Naive thymus-derived CD4-positive, alpha-beta T cell (primary cell): ENCODE measurements around the gene TOP2A. TPM values are rescaled to one million over a fixed set of nuclear protein-coding genes. Genes with fewer than 3 reads are reported as not detected.

Source experiments
- ATAC-seq: fragments of 150-1000 bp; cut with Tn5 transposase; 2 replicates; pipeline ENCODE4 v1.10.0; 2021; ENCODE audit warnings: mild to moderate bottlenecking, moderate library complexity
- CTCF ChIA-PET: fragments of 350-600 bp; sonication (Branson Sonifier 250); formaldehyde crosslinking; loops from one replicate; lab custom pipeline; 2021; ENCODE audit warnings: antibody characterized with exemption; lab: Charles Lee
- POLR2A ChIA-PET: fragments of 350-600 bp; sonication (Branson Sonifier 250); formaldehyde crosslinking; loops from one replicate; lab custom pipeline; 2021; ENCODE audit warnings: antibody characterized with exemption, inconsistent platforms; lab: Charles Lee
- DNase-seq, 9 donors: peaks; one replicate each; pipeline versions ENCODE4 v3.0.0 to v3.0.0-alpha.2; 2020 to 2022; ENCODE audit warnings: mixed read lengths in 1 of 9
- H3K27ac ChIP-seq: one replicate; pipeline ENCODE4 v1.7.0; 2013; ENCODE audit warnings: mild to moderate bottlenecking, low read depth, low read length, moderate library complexity
- H3K27me3 ChIP-seq, 2 donors: one replicate each; pipeline ENCODE4 v1.7.0; 2013; ENCODE audit warnings: low read length in 2 of 2, mild to moderate bottlenecking in 2 of 2, moderate library complexity in 2 of 2; ENCODE audit not compliant: control insufficient read depth in 2 of 2, insufficient read depth in 2 of 2
- H3K36me3 ChIP-seq, 3 experiments: 1 replicate in 2 of 3; 2 replicates in 1 of 3; pipeline ENCODE4 v1.7.0; 2013; ENCODE audit warnings: low read length in 3 of 3, mild to moderate bottlenecking in 3 of 3, moderate library complexity in 1 of 3; ENCODE audit not compliant: insufficient read depth in 3 of 3, control insufficient read depth in 2 of 3
- H3K4me1 ChIP-seq, 2 donors: one replicate each; pipeline ENCODE4 v1.7.0; 2013; ENCODE audit warnings: low read length in 2 of 2, mild to moderate bottlenecking in 2 of 2, moderate library complexity in 1 of 2; ENCODE audit not compliant: control insufficient read depth in 2 of 2, insufficient read depth in 2 of 2
- H3K4me3 ChIP-seq: 2 replicates; pipeline ENCODE4 v1.7.0; 2013; ENCODE audit warnings: mild to moderate bottlenecking, low read length
- H3K9me3 ChIP-seq, 3 experiments: 1 replicate in 2 of 3; 2 replicates in 1 of 3; pipeline ENCODE4 v1.7.0; 2013; ENCODE audit warnings: low read length in 3 of 3; ENCODE audit not compliant: control insufficient read depth in 2 of 3
- H3K27ac Mint-ChIP-seq, 9 donors: one replicate each; pipeline ENCODE4 v1.8.0; 2020 to 2022; ENCODE audit warnings: mixed read lengths in 9 of 9, mild to moderate bottlenecking in 8 of 9, moderate library complexity in 5 of 9, inconsistent platforms in 2 of 9
- H3K27me3 Mint-ChIP-seq, 5 donors: one replicate each; pipeline ENCODE4 v1.8.0; 2021 to 2022; ENCODE audit warnings: mixed read lengths in 5 of 5, mild to moderate bottlenecking in 1 of 5
- H3K36me3 Mint-ChIP-seq, 5 donors: one replicate each; pipeline ENCODE4 v1.8.0; 2020 to 2022; ENCODE audit warnings: mixed read lengths in 5 of 5, mild to moderate bottlenecking in 3 of 5, inconsistent platforms in 1 of 5
- H3K4me1 Mint-ChIP-seq, 7 donors: one replicate each; pipeline ENCODE4 v1.8.0; 2020 to 2022; ENCODE audit warnings: mixed read lengths in 7 of 7, mild to moderate bottlenecking in 3 of 7, inconsistent platforms in 1 of 7
- H3K4me3 Mint-ChIP-seq, 10 donors: one replicate each; pipeline ENCODE4 v1.8.0; 2020 to 2022; ENCODE audit warnings: mild to moderate bottlenecking in 10 of 10, mixed read lengths in 10 of 10, moderate library complexity in 6 of 10, inconsistent platforms in 2 of 10
- H3K9me3 Mint-ChIP-seq, 11 donors: one replicate each; pipeline ENCODE4 v1.8.0; 2020 to 2022; ENCODE audit warnings: mixed read lengths in 11 of 11, mild to moderate bottlenecking in 4 of 11, inconsistent platforms in 1 of 11, moderate library complexity in 1 of 11
- intact Hi-C, 2 donors: fragments of 100-400 bp; cut with micrococcal nuclease; formaldehyde crosslinking; loops; one replicate each; pipeline ENCODE4 v1.15.1; 2023
- polyA plus RNA-seq, 2 donors: library from polyadenylated mRNA; unstranded; fragments of 300-500 nt; fragmentation: Illumina TruSeq; gene quantifications; one replicate each; pipeline ENCODE4 v1.2.3, GENCODE V29; 2021
- total RNA-seq, 6 experiments: library from RNA in 5 of 6; stranded (reverse) in 5 of 6; gene quantifications; 1 replicate in 5 of 6; 2 replicates in 1 of 6; pipeline ENCODE4 v1.2.3 and lab custom pipeline; 2021 to 2026

TOP2A gene
- total and polyA plus RNA-seq, 7 experiments from 2014 or later, result 0.54 to 273 (median 1.2) TPM; not detected in 2

GRCh38 chr17:40356990-40357881 lies 60.5 kb downstream of the TOP2A start:
- H3K4me3 ChIP-seq, result no peak overlapping the region
- peaks cover 8 to 25% (median 15%) of the 10 kb centered on the region in 7 donors for H3K4me1 Mint-ChIP-seq

DNA sequence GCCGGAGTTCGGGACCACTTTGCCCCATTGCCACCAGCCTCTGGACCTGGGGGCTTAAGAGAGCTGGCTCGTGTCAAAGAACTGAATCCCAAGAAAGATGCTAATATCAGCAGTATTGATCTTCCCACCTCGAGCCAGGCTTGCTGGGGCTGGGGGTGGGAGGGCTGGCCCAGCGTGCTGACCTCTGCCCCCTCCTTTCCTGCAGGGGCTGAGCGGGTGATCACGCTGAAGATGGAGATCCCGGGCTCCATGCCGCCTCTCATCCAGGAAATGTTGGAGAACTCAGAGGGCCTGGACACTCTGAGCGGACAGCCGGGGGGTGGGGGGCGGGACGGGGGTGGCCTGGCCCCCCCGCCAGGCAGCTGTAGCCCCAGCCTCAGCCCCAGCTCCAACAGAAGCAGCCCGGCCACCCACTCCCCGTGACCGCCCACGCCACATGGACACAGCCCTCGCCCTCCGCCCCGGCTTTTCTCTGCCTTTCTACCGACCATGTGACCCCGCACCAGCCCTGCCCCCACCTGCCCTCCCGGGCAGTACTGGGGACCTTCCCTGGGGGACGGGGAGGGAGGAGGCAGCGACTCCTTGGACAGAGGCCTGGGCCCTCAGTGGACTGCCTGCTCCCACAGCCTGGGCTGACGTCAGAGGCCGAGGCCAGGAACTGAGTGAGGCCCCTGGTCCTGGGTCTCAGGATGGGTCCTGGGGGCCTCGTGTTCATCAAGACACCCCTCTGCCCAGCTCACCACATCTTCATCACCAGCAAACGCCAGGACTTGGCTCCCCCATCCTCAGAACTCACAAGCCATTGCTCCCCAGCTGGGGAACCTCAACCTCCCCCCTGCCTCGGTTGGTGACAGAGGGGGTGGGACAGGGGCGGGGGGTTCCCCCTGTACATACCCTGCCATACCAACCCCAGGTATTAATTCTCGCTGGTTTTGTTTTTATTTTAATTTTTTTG lies 61.6 kb downstream of the TOP2A start:
- H3K36me3 Mint-ChIP-seq, result peaks cover 4 to 9% (median 6%) of the 10 kb centered on the region in 5 donors
- no peak for ATAC-seq
- no peak overlapping the region for H3K4me3 ChIP-seq
- no peaks in the 10 kb centered on the region for H3K4me1 ChIP-seq
- H3K4me1 Mint-ChIP-seq, result peaks cover 8 to 24% (median 16%) of the 10 kb centered on the region in 7 donors
- peak overlapping the region in 1 of 9 donors; percentile 69 for H3K27ac Mint-ChIP-seq
- POLR2A ChIA-PET, result interaction anchor here (0.6 to 1.8 kb wide), 4 partner anchors 34 to 63 kb away, joined by 3 to 13 read pairs (median 6); no protein-coding TSS in a partner anchor
- no peak overlapping the region for H3K27ac ChIP-seq
- no peaks in the 10 kb centered on the region for H3K9me3 Mint-ChIP-seq
- no peak for DNase-seq
- no peaks in the 10 kb centered on the region for H3K9me3 ChIP-seq
- H3K4me3 Mint-ChIP-seq, result no peak overlapping the region
- peaks cover 0 to 13% (median 6%) of the 10 kb centered on the region in 5 donors for H3K27me3 Mint-ChIP-seq
- peaks cover 0 to 50% (median 4%) of the 10 kb centered on the region in 3 experiments for H3K36me3 ChIP-seq
- no peaks in the 10 kb centered on the region for H3K27me3 ChIP-seq
- intact Hi-C loops, result loop anchor here (1.0 to 5.0 kb wide), 5 partner anchors 15 to 154 kb away; no protein-coding TSS in a partner anchor
- CTCF ChIA-PET, result interaction anchor here (1.0 to 11.9 kb wide), 10 partner anchors 11 to 291 kb away, joined by 3 to 233 read pairs (median 12); no protein-coding TSS in a partner anchor

More at GRCh38 chr17:40356990-40357881, 60.5 kb downstream of the TOP2A start:
- Histone ChIP-seq H3K4me1 (peaks cover 0 to 1% of the 10 kb centered on the region in 2 donors), H3K27ac (no peak overlapping the region), H3K36me3 (peaks cover 0 to 38% (median 1%) of the 10 kb centered on the region in 3 experiments), H3K27me3 (no peaks in the 10 kb centered on the region), H3K9me3 (no peaks in the 10 kb centered on the region)
- Mint-ChIP-seq H3K4me3 (peak overlapping the region in 1 of 10 donors; percentile 23), H3K27me3 (peaks cover 0 to 20% (median 8%) of the 10 kb centered on the region in 5 donors), H3K27ac (no peak overlapping the region), H3K36me3 (peaks cover 4 to 8% (median 5%) of the 10 kb centered on the region in 5 donors), H3K9me3 (no peaks in the 10 kb centered on the region)
- ATAC-seq (no peak), DNase-seq (no peak)
- intact Hi-C loops, result loop anchor here in 1 of 2 donors (5.0 kb wide), 1 partner anchor 155 kb away; no protein-coding TSS in a partner anchor
- POLR2A ChIA-PET, result interaction anchor here (0.8 to 1.6 kb wide), 5 partner anchors 9 to 202 kb away, joined by 3 to 5 read pairs (median 4); partner anchors contain the start of gene TOP2A
- CTCF ChIA-PET, result interaction anchor here (0.6 to 11.9 kb wide), 9 partner anchors 11 to 267 kb away, joined by 3 to 233 read pairs (median 4); no protein-coding TSS in a partner anchor

DNA sequence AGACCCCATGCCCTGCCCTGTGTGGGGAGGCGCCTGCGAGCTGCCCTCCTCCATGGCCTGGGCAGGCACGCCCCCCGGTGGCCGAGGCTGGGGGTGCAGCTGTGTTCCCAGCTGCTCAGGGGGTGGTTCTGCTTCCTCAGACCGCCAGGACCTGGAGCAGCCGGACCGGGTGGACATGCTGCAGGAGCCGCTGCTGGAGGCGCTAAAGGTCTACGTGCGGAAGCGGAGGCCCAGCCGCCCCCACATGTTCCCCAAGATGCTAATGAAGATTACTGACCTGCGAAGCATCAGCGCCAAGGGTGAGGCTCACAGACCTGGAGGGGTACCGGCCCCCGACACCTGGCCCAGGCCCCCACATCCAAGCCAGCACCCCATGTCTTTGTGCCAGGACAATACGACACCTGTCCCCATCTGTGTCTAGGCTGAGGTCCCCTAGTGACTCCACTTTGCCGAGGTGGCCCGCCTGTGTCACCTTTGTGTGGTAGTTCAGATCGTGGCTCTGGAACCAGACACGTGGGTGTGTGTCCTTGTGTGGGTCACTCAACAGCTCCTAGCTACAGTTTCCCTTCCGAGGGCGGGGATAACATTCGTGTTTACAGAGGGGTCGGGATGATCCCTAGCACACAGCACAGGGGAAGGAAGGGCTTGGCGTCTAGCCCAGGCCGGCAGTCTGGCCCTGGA lies 62.4 kb downstream of the TOP2A start:
- intact Hi-C loops, result loop anchor here (1.0 to 5.0 kb wide), 5 partner anchors 14 to 153 kb away; no protein-coding TSS in a partner anchor
- Mint-ChIP-seq H3K4me3 (peak overlapping the region in 1 of 10 donors; percentile 32), H3K4me1 (peaks cover 8 to 25% (median 18%) of the 10 kb centered on the region in 7 donors), H3K36me3 (peaks cover 4 to 9% (median 6%) of the 10 kb centered on the region in 5 donors), H3K27ac (peak overlapping the region in 5 of 9 donors; percentile 6 to 69 (median 32)), H3K27me3 (peaks cover 0 to 5% (median 0%) of the 10 kb centered on the region in 5 donors), H3K9me3 (no peaks in the 10 kb centered on the region)
- peaks cover 0 to 57% (median 4%) of the 10 kb centered on the region in 3 experiments for H3K36me3 ChIP-seq
- ChIA-PET POLR2A (interaction anchor here (0.6 to 3.9 kb wide), 14 partner anchors 9 to 200 kb away, joined by 3 to 35 read pairs (median 6); no protein-coding TSS in a partner anchor), CTCF (interaction anchor here (0.5 to 11.9 kb wide), 30 partner anchors 10 to 510 kb away, joined by 3 to 233 read pairs (median 4); partner anchors contain the start of genes GJD3 and RARA)
- H3K27ac ChIP-seq, result no peak overlapping the region
- DNase-seq (peak; percentile 63 to 93 (median 78)), ATAC-seq (peak; percentile 86)
- H3K27me3 ChIP-seq, result no peaks in the 10 kb centered on the region
- no peak overlapping the region for H3K4me3 ChIP-seq
- no peaks in the 10 kb centered on the region for H3K9me3 ChIP-seq
- H3K4me1 ChIP-seq, result no peaks in the 10 kb centered on the region

GRCh38 chr17:40354221-40355122 lies 63.2 kb downstream of the TOP2A start:
- ATAC-seq, result no peak
- POLR2A ChIA-PET, result interaction anchor here (0.5 to 3.9 kb wide), 16 partner anchors 9 to 201 kb away, joined by 3 to 35 read pairs (median 4); no protein-coding TSS in a partner anchor
- H3K36me3 Mint-ChIP-seq, result peaks cover 4 to 11% (median 6%) of the 10 kb centered on the region in 5 donors
- H3K9me3 ChIP-seq, result no peaks in the 10 kb centered on the region
- H3K27me3 ChIP-seq, result no peaks in the 10 kb centered on the region
- H3K27me3 Mint-ChIP-seq, result no peaks in the 10 kb centered on the region
- H3K4me3 Mint-ChIP-seq, result no peak overlapping the region
- H3K36me3 ChIP-seq, result peaks cover 0 to 65% (median 4%) of the 10 kb centered on the region in 3 experiments
- intact Hi-C loops, result loop anchor here (1.0 to 5.0 kb wide), 5 partner anchors 14 to 152 kb away; no protein-coding TSS in a partner anchor
- H3K27ac Mint-ChIP-seq, result peak overlapping the region in 5 of 9 donors; percentile 6 to 62 (median 32)
- peaks cover 8 to 28% (median 22%) of the 10 kb centered on the region in 7 donors for H3K4me1 Mint-ChIP-seq
- CTCF ChIA-PET, result interaction anchor here (0.5 to 11.9 kb wide), 29 partner anchors 9 to 1314 kb away, joined by 3 to 233 read pairs (median 4); partner anchors contain the start of genes GJD3 and RARA
- no peak overlapping the region for H3K27ac ChIP-seq
- H3K4me1 ChIP-seq, result no peaks in the 10 kb centered on the region
- no peaks in the 10 kb centered on the region for H3K9me3 Mint-ChIP-seq
- DNase-seq, result no peak
- no peak overlapping the region for H3K4me3 ChIP-seq
